HepG2 (cell line): ENCODE data around the gene CCDC14. TPM values are rescaled to one million over a fixed set of nuclear protein-coding genes. Genes with fewer than 3 reads are reported as not detected.

Source experiments
- CHD2 ChIP-seq: IDR thresholded peaks from 2 replicates; pipeline ENCODE4 v1.6.1; 2011; ENCODE audit warnings: low read depth, low read length, improper control_type of control experiment
- HNRNPUL1 ChIP-seq: fragments of 200-400 bp; formaldehyde crosslinking; IDR thresholded peaks from 2 replicates; pipeline ENCODE4 v1.6.1; 2017; ENCODE audit warnings: low read depth, mild to moderate bottlenecking, low read length, moderate library complexity
- KAT2B ChIP-seq: fragments of 150-350 bp; IDR thresholded peaks from 2 replicates; pipeline ENCODE4 v1.6.1; 2014; ENCODE audit warnings: low read depth, low read length, borderline replicate concordance
- KMT2B ChIP-seq: IDR thresholded peaks from 2 replicates; pipeline ENCODE4 v1.6.1; 2016; ENCODE audit warnings: missing genetic modification reagents, missing compliant biosample characterization
- THYN1 ChIP-seq: sonication (generic); formaldehyde crosslinking; IDR thresholded peaks from 2 replicates; pipeline ENCODE4 v1.8.1; 2023; ENCODE audit warnings: low read depth, mild to moderate bottlenecking, moderate library complexity, missing genetic modification reagents, borderline replicate concordance
- TIGD3 ChIP-seq: sonication (generic); formaldehyde crosslinking; IDR thresholded peaks from 2 replicates; pipeline ENCODE4 v1.5.1; 2020; ENCODE audit warnings: mild to moderate bottlenecking, missing genetic modification reagents, borderline replicate concordance
- ZIK1 ChIP-seq: sonication (generic); formaldehyde crosslinking; IDR thresholded peaks from 2 replicates; pipeline ENCODE4 v1.5.0; 2020; ENCODE audit warnings: mild to moderate bottlenecking, low read depth, missing genetic modification reagents, borderline replicate concordance
- ZMAT3 ChIP-seq: sonication (generic); formaldehyde crosslinking; conservative IDR thresholded peaks from 2 replicates; pipeline ENCODE4 v1.7.0; 2021; ENCODE audit warnings: missing genetic modification reagents
- ZNF264 ChIP-seq: sonication (generic); formaldehyde crosslinking; IDR thresholded peaks from 2 replicates; pipeline ENCODE4 v1.4.0; 2020; ENCODE audit warnings: missing genetic modification reagents
- ZNF350 ChIP-seq: sonication (generic); formaldehyde crosslinking; IDR thresholded peaks from 2 replicates; pipeline ENCODE4 v1.4.0; 2020; ENCODE audit warnings: mild to moderate bottlenecking, low read depth, missing genetic modification reagents, borderline replicate concordance
- ZNF362 ChIP-seq: sonication (generic); formaldehyde crosslinking; IDR thresholded peaks from 2 replicates; pipeline ENCODE4 v1.4.0; 2020; ENCODE audit warnings: missing genetic modification reagents, mild to moderate bottlenecking, borderline replicate concordance
- ZNF407 ChIP-seq: sonication (generic); formaldehyde crosslinking; IDR thresholded peaks from one replicate; pipeline ENCODE4 v1.5.1; 2020; ENCODE audit warnings: mild to moderate bottlenecking, missing genetic modification reagents; ENCODE audit errors: not compliant biosample characterization
- ZNF550 ChIP-seq: sonication (generic); formaldehyde crosslinking; IDR thresholded peaks from 2 replicates; pipeline ENCODE4 v1.4.0; 2020; ENCODE audit warnings: mild to moderate bottlenecking, missing genetic modification reagents, borderline replicate concordance
- ZNF597 ChIP-seq: sonication (generic); formaldehyde crosslinking; IDR thresholded peaks from 2 replicates; pipeline ENCODE4 v1.5.0; 2020; ENCODE audit warnings: missing genetic modification reagents
- ZNF704 ChIP-seq: sonication (generic); formaldehyde crosslinking; IDR thresholded peaks from 2 replicates; pipeline ENCODE4 v1.8.1; 2023; ENCODE audit warnings: mild to moderate bottlenecking, inconsistent platforms, moderate library complexity, missing genetic modification reagents, borderline replicate concordance
- polyA plus RNA-seq, 8 experiments: library from polyadenylated mRNA; depleted of rRNA in 3 of 8; stranded (reverse) in 7 of 8; unstranded in 1 of 8; fragments of >200 nt; fragmentation: Illumina TruSeq in 4 of 8; extraction: Trizol in 4 of 8; gene quantifications; 2 replicates each; pipeline versions ENCODE4 v1.2.1 to v1.2.3, GENCODE V29; 2011 to 2016; ENCODE audit warnings: low read depth in 4 of 8, missing spikeins in 1 of 8, mixed read lengths in 1 of 8; ENCODE audit not compliant: insufficient read depth in 1 of 8
- total RNA-seq, 5 experiments: library from RNA; depleted of rRNA; stranded (reverse); fragments of >200 nt; fragmentation: Illumina TruSeq; extraction: Trizol; gene quantifications; 2 replicates each; pipeline ENCODE4 v1.2.3, GENCODE V29; 2016; ENCODE audit warnings: low read depth in 1 of 5

Gene CCDC14
- total and polyA plus RNA-seq, 2 of the 13 experiments (the other 11 are each of a cell fraction or from before 2014, with no cell fraction given), result 48.7 to 49.0 TPM

GRCh38 chr3:123960781-123961507 lies at the start of gene CCDC14 (continued):
- 0 out of 2 replicates have a peak, but pooled peaks have one; percentile 21 for TF ChIP-seq ZNF264 (CRISPR knock-in tag)
- TF ChIP-seq ZNF597 (CRISPR knock-in tag), result no peak
- no peak; the same call in 1 of the 2 replicates for TF ChIP-seq ZNF362 (CRISPR knock-in tag)
- peak; percentile 84 for TF ChIP-seq KMT2B
- TF ChIP-seq CHD2, result no peak
- no peak for TF ChIP-seq THYN1 (CRISPR knock-in tag)
- TF ChIP-seq ZNF407, result peak; percentile 73
- TF ChIP-seq ZNF704, result no peak
- TF ChIP-seq HNRNPUL1, result no peak
- TF ChIP-seq KAT2B, result no peak
- no peak for TF ChIP-seq ZNF550
- no peak for TF ChIP-seq ZMAT3
- no peak for TF ChIP-seq TIGD3 (CRISPR knock-in tag)
- TF ChIP-seq ZIK1 (CRISPR knock-in tag), result no peak
- peak; percentile 77; the same call in 1 of the 2 replicates for TF ChIP-seq ZNF350 (CRISPR knock-in tag)
